H1 (cell line): ENCODE data around the gene SEMA3D. TPM values are rescaled to one million over a fixed set of nuclear protein-coding genes. Genes with fewer than 3 reads are reported as not detected.

Experiments
- CTCF ChIA-PET: fragments of 300-600 bp; sonication (Branson Sonifier 250); formaldehyde crosslinking; loops from one replicate; lab custom pipeline; 2021; ENCODE audit not compliant: partially characterized antibody; lab: Charles Lee
- POLR2A ChIA-PET: fragments of 300-600 bp; sonication (Branson Sonifier 250); formaldehyde crosslinking; loops from one replicate; lab custom pipeline; 2021; ENCODE audit warnings: inconsistent platforms; ENCODE audit not compliant: partially characterized antibody; lab: Charles Lee
- DNase-seq, 2 experiments: peaks; one replicate each; pipeline versions ENCODE4 v3.0.0 to v3.0.0-alpha.2; 2010 to 2022; ENCODE audit warnings: low spot score in 2 of 2, low read depth in 1 of 2, mixed read lengths in 1 of 2
- FAIRE-seq: peaks from 2 replicates; lab custom pipeline; 2011; peaks lifted over from hg19 to GRCh38; lab: Jason Lieb, UNC
- H2AFZ ChIP-seq: 2 replicates; pipeline ENCODE4 v1.8.1; 2012; ENCODE audit warnings: low read length, inconsistent platforms
- H2AK5ac ChIP-seq: 2 replicates; pipeline ENCODE4 v1.6.1; 2013; ENCODE audit warnings: low read depth, low read length
- H2BK120ac ChIP-seq: replicated peaks from 2 replicates; pipeline ENCODE3; 2013; ENCODE audit warnings: low read depth, low read length, inconsistent platforms
- H2BK12ac ChIP-seq: 2 replicates; pipeline ENCODE4 v1.6.1; 2013; ENCODE audit warnings: low read depth, low read length
- H2BK15ac ChIP-seq: 2 replicates; pipeline ENCODE4 v1.6.1; 2013; ENCODE audit warnings: low read length
- H2BK20ac ChIP-seq: 2 replicates; pipeline ENCODE4 v1.6.1; 2013; ENCODE audit warnings: low read length
- H2BK5ac ChIP-seq: 2 replicates; pipeline ENCODE4 v1.6.1; 2013; ENCODE audit warnings: low read depth, low read length
- H3K14ac ChIP-seq: 2 replicates; pipeline ENCODE4 v1.6.1; 2013; ENCODE audit warnings: inconsistent platforms; ENCODE audit not compliant: insufficient read length
- H3K18ac ChIP-seq: 2 replicates; pipeline ENCODE4 v1.6.1; 2013; ENCODE audit warnings: low read length; ENCODE audit errors: extremely low read depth
- H3K23ac ChIP-seq: 2 replicates; pipeline ENCODE4 v1.6.1; 2013; ENCODE audit warnings: inconsistent platforms; ENCODE audit not compliant: insufficient read length
- H3K23me2 ChIP-seq: 2 replicates; pipeline ENCODE4 v1.6.1; 2013; ENCODE audit warnings: low read depth, low read length
- H3K27ac ChIP-seq: 2 replicates; pipeline ENCODE4 v1.6.1; 2011; ENCODE audit warnings: low read depth, low read length, inconsistent platforms
- H3K27me3 ChIP-seq, 4 experiments: replicated peaks in 1 of 4; 1 replicate in 1 of 4; 2 replicates in 3 of 4; pipeline versions ENCODE4 v1.6.1 to v1.8.1; 2011 to 2013; ENCODE audit warnings: low read length in 3 of 4, mild to moderate bottlenecking in 3 of 4, inconsistent platforms in 2 of 4, mixed read lengths in 2 of 4, moderate library complexity in 1 of 4; ENCODE audit not compliant: control insufficient read depth in 3 of 4, insufficient read depth in 3 of 4; ENCODE audit errors: extremely low read depth in 1 of 4
- H3K36me3 ChIP-seq, 4 experiments: 2 replicates each; pipeline versions ENCODE4 v1.6.1 to v1.8.1; 2011 to 2013; ENCODE audit warnings: mild to moderate bottlenecking in 4 of 4, low read length in 3 of 4, moderate library complexity in 2 of 4, control low read depth in 1 of 4, inconsistent platforms in 1 of 4; ENCODE audit not compliant: insufficient read depth in 4 of 4, control insufficient read depth in 2 of 4
- H3K4ac ChIP-seq: replicated peaks from 2 replicates; pipeline ENCODE3; 2013; ENCODE audit warnings: low read length, low read depth, mixed read lengths, inconsistent platforms; ENCODE audit not compliant: insufficient read length
- H3K4me1 ChIP-seq, 4 experiments: replicated peaks in 1 of 4; 1 replicate in 1 of 4; 2 replicates in 3 of 4; pipeline versions ENCODE4 v1.6.1 to v1.8.1; 2011 to 2013; ENCODE audit warnings: low read length in 3 of 4, inconsistent platforms in 2 of 4, mixed read lengths in 1 of 4; ENCODE audit not compliant: insufficient read depth in 4 of 4, control insufficient read depth in 3 of 4
- H3K4me2 ChIP-seq, 2 experiments: 2 replicates each; pipeline versions ENCODE4 v1.6.1 to v1.8.1; 2011 to 2013; ENCODE audit warnings: low read depth in 2 of 2, low read length in 2 of 2, control low read depth in 1 of 2, inconsistent platforms in 1 of 2, mild to moderate bottlenecking in 1 of 2; ENCODE audit not compliant: insufficient read depth in 1 of 2
- H3K4me3 ChIP-seq, 4 experiments: fragments of 200-600, 300-600 bp in 1 of 4; sonication (generic), shearing (Covaris generic), sonication (Bioruptor Twin) in 1 of 4; 2 replicates each; pipeline versions ENCODE4 v1.5.1 to v1.8.1; 2011 to 2016; ENCODE audit warnings: low read length in 4 of 4, low read depth in 3 of 4, control low read depth in 2 of 4, inconsistent platforms in 2 of 4, mild to moderate bottlenecking in 2 of 4, mixed read lengths in 1 of 4, moderate library complexity in 1 of 4; ENCODE audit not compliant: insufficient read depth in 2 of 4; ENCODE audit errors: extremely low read depth in 1 of 4
- H3K56ac ChIP-seq: replicated peaks from 2 replicates; pipeline ENCODE3; 2013; ENCODE audit warnings: low read depth, mild to moderate bottlenecking, mixed read lengths, low read length, inconsistent platforms; ENCODE audit not compliant: insufficient read length
- H3K79me1 ChIP-seq: 2 replicates; pipeline ENCODE4 v1.6.1; 2013; ENCODE audit warnings: low read depth, low read length, control low read depth
- H3K79me2 ChIP-seq, 2 experiments: 2 replicates each; pipeline versions ENCODE4 v1.6.1 to v1.8.1; 2012 to 2013; ENCODE audit warnings: low read length in 2 of 2, mild to moderate bottlenecking in 2 of 2, inconsistent platforms in 1 of 2; ENCODE audit not compliant: insufficient read depth in 2 of 2, control insufficient read depth in 1 of 2
- H3K9ac ChIP-seq, 4 experiments: replicated peaks in 1 of 4; 1 replicate in 1 of 4; 2 replicates in 3 of 4; pipeline versions ENCODE4 v1.6.1 to v1.8.1; 2011 to 2013; ENCODE audit warnings: low read depth in 3 of 4, low read length in 3 of 4, control low read depth in 2 of 4, mild to moderate bottlenecking in 2 of 4, moderate library complexity in 2 of 4, inconsistent platforms in 1 of 4; ENCODE audit errors: extremely low read depth in 1 of 4
- H3K9me3 ChIP-seq, 2 experiments: 2 replicates each; pipeline versions ENCODE4 v1.6.1 to v1.8.1; 2012 to 2013; ENCODE audit warnings: mild to moderate bottlenecking in 2 of 2, moderate library complexity in 2 of 2, control low read depth in 1 of 2, inconsistent platforms in 1 of 2, low read depth in 1 of 2, low read length in 1 of 2, mixed read lengths in 1 of 2; ENCODE audit not compliant: insufficient read depth in 2 of 2
- H4K20me1 ChIP-seq, 2 experiments: replicated peaks in 1 of 2; 2 replicates each; pipeline versions ENCODE3 to v1.8.1; 2011 to 2013; ENCODE audit warnings: inconsistent platforms in 2 of 2, low read length in 2 of 2, mild to moderate bottlenecking in 1 of 2; ENCODE audit not compliant: insufficient read depth in 2 of 2, control insufficient read depth in 1 of 2
- H4K5ac ChIP-seq: 2 replicates; pipeline ENCODE4 v1.6.1; 2013; ENCODE audit warnings: low read length, low read depth, mixed read lengths, inconsistent platforms; ENCODE audit not compliant: insufficient read length
- H4K8ac ChIP-seq: 2 replicates; pipeline ENCODE4 v1.8.0; 2013; ENCODE audit warnings: mild to moderate bottlenecking, moderate library complexity, low read length, inconsistent platforms; ENCODE audit not compliant: insufficient read depth; ENCODE audit errors: extremely low read depth
- H4K91ac ChIP-seq: replicated peaks from 2 replicates; pipeline ENCODE3; 2013; ENCODE audit warnings: low read length, mixed read lengths, inconsistent platforms; ENCODE audit not compliant: insufficient read length
- CTCF ChIP-seq, 3 experiments: IDR thresholded peaks; 1 replicate in 2 of 3; 2 replicates in 1 of 3; pipeline versions ENCODE4 v1.5.1 to v1.6.1; 2011; ENCODE audit warnings: low read length in 3 of 3, mild to moderate bottlenecking in 3 of 3, inconsistent platforms in 2 of 3, low read depth in 1 of 3, moderate library complexity in 1 of 3; ENCODE audit not compliant: insufficient read depth in 1 of 3; ENCODE audit errors: control extremely low read depth in 1 of 3
- RAD21 ChIP-seq, 2 experiments: IDR thresholded peaks in 1 of 2; conservative IDR thresholded peaks in 1 of 2; 2 replicates each; pipeline ENCODE4 v1.6.1; 2011; ENCODE audit warnings: low read depth in 2 of 2, low read length in 2 of 2, improper control_type of control experiment in 1 of 2, inconsistent platforms in 1 of 2, mild to moderate bottlenecking in 1 of 2, moderate library complexity in 1 of 2
- SIN3A ChIP-seq, 2 experiments: IDR thresholded peaks in 1 of 2; conservative IDR thresholded peaks in 1 of 2; 2 replicates each; pipeline ENCODE4 v1.6.1; 2011 to 2012; ENCODE audit warnings: low read length in 2 of 2, improper control_type of control experiment in 1 of 2, low read depth in 1 of 2, mild to moderate bottlenecking in 1 of 2
- TAF7 ChIP-seq: optimal IDR thresholded peaks from 2 replicates; pipeline ENCODE3; 2011; ENCODE audit warnings: low read depth, mild to moderate bottlenecking, inconsistent platforms, low read length, moderate library complexity, borderline replicate concordance
- TCF12 ChIP-seq: IDR thresholded peaks from 2 replicates; pipeline ENCODE4 v1.6.1; 2011; ENCODE audit warnings: low read depth, mild to moderate bottlenecking, low read length
- WGBS, 2 experiments: shearing (Covaris generic) in 1 of 2; methylation state at CpG; one replicate each; pipeline versions ENCODE4 v1.1.6 to v1.1.7; 2013 to 2015; ENCODE audit warnings: low lambda C conversion rate in 2 of 2, mixed read lengths in 2 of 2, inconsistent platforms in 1 of 2, low coverage in 1 of 2, missing lambda C conversion rate in 1 of 2; ENCODE audit not compliant: insufficient replicate concordance in 2 of 2, insufficient coverage in 1 of 2, insufficient read length in 1 of 2; ENCODE audit errors: extremely low coverage in 1 of 2, missing lambda C conversion rate in 1 of 2; 5-methylcytosine and 5-hydroxymethylcytosine counted together
- long read RNA-seq, 2 experiments: library from RNA in 1 of 2; library from capped mRNA in 1 of 2; stranded (forward); transcript quantifications; one replicate each; pipeline ENCODE4 v2.0.0, GENCODE V29; 2021; ENCODE audit warnings: inconsistent platforms in 1 of 2
- polyA minus RNA-seq, 3 experiments: library from RNA; depleted of rRNA, polyadenylated mRNA; stranded (reverse); fragments of >200 nt; gene quantifications; 1 replicate in 2 of 3; 2 replicates in 1 of 3; pipeline ENCODE4 v1.2.3, GENCODE V29; 2011
- polyA plus RNA-seq, 7 experiments: library from polyadenylated mRNA; depleted of rRNA in 3 of 7; stranded (reverse) in 5 of 7; unstranded in 2 of 7; fragments of >200 nt in 5 of 7; fragments of 200-250 nt in 2 of 7; gene quantifications; 1 replicate in 5 of 7; 2 replicates in 1 of 7; 4 replicates in 1 of 7; pipeline versions ENCODE4 v1.2.1 to v1.2.3, GENCODE V29; 2011 to 2013; ENCODE audit warnings: missing spikeins in 2 of 7, mixed read lengths in 2 of 7
- total RNA-seq: library from RNA; stranded (reverse); fragmentation: NEBNext Ultra II Directional; extraction: Animal tissue kit (Norgen Biotek cat#: 25700); gene quantifications from 2 replicates; pipeline ENCODE4 v1.2.1, GENCODE V29; 2021

The SEMA3D gene
- total RNA-seq, result 3.5 and 4.1 TPM in 2 replicates
- 1.1 and 1.6 TPM in 2 replicates for polyA plus RNA-seq (2011; rRNA removed)
- polyA plus RNA-seq (2011; cell fraction: cytosol; rRNA removed), result 1.3 TPM
- polyA plus RNA-seq (2011; cell fraction: nucleus; rRNA removed), result 1.8 TPM
- polyA plus RNA-seq (2012, experiment 1 of 2), result 1.6 to 3.4 TPM (median 2.4 TPM) in 4 replicates
- 0.17 TPM for polyA plus RNA-seq (2012, experiment 2 of 2)
- polyA plus RNA-seq (2013, experiment 1 of 2), result 3.0 TPM
- 2.9 TPM for polyA plus RNA-seq (2013, experiment 2 of 2)
- polyA minus RNA-seq (2011; rRNA and poly(A)+ RNA removed), result 11.9 and 17.1 TPM in 2 replicates
- 4.5 TPM for polyA minus RNA-seq (2011; cell fraction: cytosol; rRNA and poly(A)+ RNA removed)
- polyA minus RNA-seq (2011; cell fraction: nucleus; rRNA and poly(A)+ RNA removed), result 13.2 TPM
- long read RNA-seq, experiment 1, partial matches to known transcripts, result 0 of 4 reads
- long read RNA-seq, experiment 1, other reads (novel, unspliced or antisense), result 4 of 4 reads
- long read RNA-seq, experiment 2, result 0 reads

DNA sequence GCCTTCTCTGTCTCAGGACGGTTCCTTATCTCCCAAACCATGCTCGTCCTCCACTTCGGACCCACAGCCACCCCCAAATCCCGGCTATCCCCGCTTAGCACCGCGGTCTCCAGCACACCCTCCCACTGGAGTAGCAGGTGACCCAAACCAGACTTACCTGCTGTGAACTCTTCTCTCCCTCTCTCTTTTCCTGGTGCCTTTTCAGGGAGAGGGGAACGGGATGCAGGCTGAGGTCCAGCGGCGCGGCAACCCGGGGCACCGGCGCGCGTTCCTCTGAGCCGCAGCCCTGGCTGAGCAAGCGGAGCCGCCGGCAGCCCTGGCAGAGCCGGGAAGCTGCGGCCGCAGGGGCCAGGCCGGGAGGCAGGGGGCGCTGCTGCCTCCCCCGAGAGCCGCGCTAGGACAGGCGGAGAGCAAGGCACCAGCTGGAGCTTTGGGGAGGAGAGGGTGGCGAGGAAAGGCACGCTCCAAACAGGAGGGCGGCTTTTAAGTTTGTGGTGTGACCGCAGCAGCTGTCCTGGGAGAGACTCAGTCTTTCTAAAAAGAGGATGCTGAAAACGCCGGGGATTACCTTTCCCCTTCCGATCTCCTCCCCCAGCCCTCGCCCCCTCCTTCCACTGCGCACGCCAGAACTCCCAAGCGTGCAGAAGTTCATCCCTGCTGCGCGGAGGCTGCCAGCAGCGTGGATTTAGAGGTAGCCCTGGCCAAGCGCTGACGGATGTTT, at the start of gene SEMA3D:
Gene SEMA3D (minus strand): TSS at position 536 of the 721 bp plus-strand sequence. CDS start 65,165 bp downstream, outside the sequence.
- peaks cover 19% of the 10 kb centered on the region for H3K23me2 ChIP-seq
- H2AK5ac ChIP-seq, result no peak within 1 kb of the TSS
- H3K4ac ChIP-seq, result no peak within 1 kb of the TSS
- peaks cover 2 to 11% (median 6%) of the 10 kb centered on the region in 4 experiments; a peak in 6 of 7 replicates for H3K4me1 ChIP-seq
- no peak within 1 kb of the TSS for H3K14ac ChIP-seq
- peaks cover 0 to 2% of the 10 kb centered on the region in 2 experiments for H4K20me1 ChIP-seq
- DNase-seq (peak; percentile 63 to 90), FAIRE-seq (no peak)
- H3K23ac ChIP-seq, result no peak within 1 kb of the TSS
- peak within 1 kb of the TSS; percentile 33 for H3K56ac ChIP-seq
- H3K27me3 ChIP-seq, result peaks cover 3 to 34% (median 24%) of the 10 kb centered on the region in 4 experiments
- peak within 1 kb of the TSS; percentile 95 to 99 for H3K4me2 ChIP-seq
- no peak within 1 kb of the TSS for H2BK20ac ChIP-seq
- H3K79me1 ChIP-seq, result no peaks in the 10 kb centered on the region
- CTCF ChIA-PET, result interaction anchor here (0.7 to 2.3 kb wide), 11 partner anchors 32 to 364 kb away, joined by 3 to 10 read pairs (median 3); no protein-coding TSS in a partner anchor
- H2BK120ac ChIP-seq, result no peak within 1 kb of the TSS
- H3K4me3 ChIP-seq, result peak within 1 kb of the TSS; percentile 69 to 82 (median 78)
- peak within 1 kb of the TSS; percentile 77; the same call in 1 of the 2 replicates for H2BK15ac ChIP-seq
- peak within 1 kb of the TSS; percentile 98 for H2AFZ ChIP-seq
- peak within 1 kb of the TSS; percentile 27 for H4K91ac ChIP-seq
- POLR2A ChIA-PET, result no interaction called here
- no peak within 1 kb of the TSS for H2BK5ac ChIP-seq
- no peak within 1 kb of the TSS for H4K5ac ChIP-seq
- H3K36me3 ChIP-seq, result no peaks in the 10 kb centered on the region
- 0 out of 2 replicates have a peak within 1 kb of the TSS, but pooled peaks have one; percentile 10 for H2BK12ac ChIP-seq
- H3K9ac ChIP-seq, result peak within 1 kb of the TSS in 3 of 4 experiments; percentile 10 to 66 (median 23); a peak in 4 of 7 replicates
- peak within 1 kb of the TSS; percentile 22; the same call in 1 of the 2 replicates for H4K8ac ChIP-seq
- peak within 1 kb of the TSS; percentile 49; the same call in 1 of the 2 replicates for H3K18ac ChIP-seq
- H3K27ac ChIP-seq, result no peak within 1 kb of the TSS
- no peaks in the 10 kb centered on the region for H3K79me2 ChIP-seq
- no peaks in the 10 kb centered on the region for H3K9me3 ChIP-seq
- WGBS, 2 experiments, result 3% methylated on average over 27 of the region's 45 CpGs; no CpG with 5 or more reads in 1 of the 2 experiments
- TF ChIP-seq TCF12 (peak; percentile 68; the same call in 1 of the 2 replicates), TAF7 (peak; percentile 16), SIN3A (conservative IDR thresholded peaks at IDR 0.05 in 1 of 2, IDR thresholded peaks at IDR 0.05 in 1 of 2; ENCODE audit: low read depth in 1 of 2, low read length in 2 of 2) (peak; percentile 49 to 61; a peak in 1 of 4 replicates), RAD21 (IDR thresholded peaks at IDR 0.05 in 1 of 2, conservative IDR thresholded peaks at IDR 0.05 in 1 of 2; ENCODE audit: low read depth in 2 of 2, low read length in 2 of 2) (peak; percentile 80 to 90), CTCF (IDR thresholded peaks at IDR 0.05; ENCODE audit: control extremely low read depth in 1 of 3, insufficient read depth in 1 of 3, low read depth in 1 of 3, low read length in 3 of 3) (peak; percentile 88 to 97 (median 92))
